Measurements from ENCODE around the gene RRN3.

- TF ChIP-seq CTCF (IDR thresholded peaks at IDR 0.05), result no peak
- no peak for TF ChIP-seq POLR2A (IDR thresholded peaks at IDR 0.05)
These were observed 57.1 kb downstream of the RRN3 start for GRCh38 chr16:15037003-15037402.
